GM19099 (cell line): ENCODE measurements around the gene CHMP4B.

Experiments used
- POLR2A ChIP-seq: IDR thresholded peaks from 3 replicates; pipeline ENCODE4 v1.6.1; 2011; ENCODE audit warnings: low read depth; ENCODE audit not compliant: insufficient read length; ENCODE audit errors: extremely low read depth

CHMP4B gene

DNA sequence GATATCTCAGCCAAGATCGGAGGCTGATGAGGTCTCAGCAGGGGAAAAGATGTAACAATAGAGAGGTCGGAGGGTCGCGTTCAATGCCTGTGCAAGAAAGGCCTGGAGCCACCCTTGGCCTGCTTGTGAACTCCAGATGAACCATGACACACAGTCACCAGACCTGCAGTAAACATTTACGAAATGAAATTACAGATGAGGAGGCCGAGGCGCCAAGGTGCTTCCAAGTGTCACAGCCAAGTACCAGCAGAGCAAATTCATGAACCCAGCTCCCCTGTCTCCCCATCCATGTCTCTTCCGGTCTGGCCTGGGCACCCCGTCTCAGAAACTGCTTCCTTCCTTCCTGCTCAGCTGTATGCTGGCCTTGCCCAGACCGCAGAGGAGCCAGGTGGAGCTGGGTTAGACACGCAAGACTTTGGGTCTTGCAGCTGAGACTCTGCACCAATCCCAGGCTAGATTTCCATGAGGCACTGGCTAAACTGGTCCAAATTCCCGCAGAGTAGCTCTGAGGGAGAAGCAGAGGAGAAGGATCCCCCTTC is 48.1 kb downstream of the CHMP4B start:
- TF ChIP-seq POLR2A: no peak

- TF ChIP-seq POLR2A: no peak
These were observed 48.6 kb downstream of the CHMP4B start for GRCh38 chr20:33859751-33860150.

- TF ChIP-seq POLR2A: no peak
These were observed 50.3 kb downstream of the CHMP4B start for GRCh38 chr20:33861458-33861857.

DNA sequence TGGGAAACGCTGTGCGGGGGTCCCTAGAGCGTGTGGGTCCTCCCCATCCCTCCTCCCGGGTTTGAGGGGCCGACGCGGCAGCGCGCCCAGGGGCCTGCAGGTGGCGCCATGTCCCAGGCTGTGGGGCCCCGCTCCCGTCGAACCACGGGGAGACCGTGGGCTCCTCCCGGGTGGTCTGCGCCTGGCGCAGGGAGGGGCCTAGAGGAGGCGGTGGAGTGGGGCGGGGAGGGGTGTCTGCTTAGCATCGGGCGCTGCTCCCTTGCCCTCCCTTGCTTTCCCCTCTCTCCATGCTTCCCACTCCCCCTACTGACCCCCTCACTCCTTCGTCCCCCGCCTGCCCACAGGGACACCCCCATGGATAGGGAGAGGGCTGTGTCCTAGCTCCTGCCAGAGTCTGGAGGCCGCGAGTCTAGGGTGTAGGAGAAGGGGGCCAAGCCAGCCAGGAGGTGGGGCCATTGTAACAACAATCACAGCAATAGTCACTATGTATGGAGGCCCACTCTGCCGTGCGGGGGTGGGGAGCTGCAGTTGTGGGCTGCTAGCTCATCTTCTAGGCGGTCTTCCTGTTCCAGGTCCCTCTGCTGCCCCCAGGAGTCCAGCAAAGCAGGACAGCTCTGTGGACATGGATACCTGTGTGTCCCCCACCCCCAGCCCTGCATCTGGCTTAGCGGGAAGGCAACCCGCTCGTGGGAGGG is 51.7 kb downstream of the CHMP4B start:
- no peak for TF ChIP-seq POLR2A

DNA sequence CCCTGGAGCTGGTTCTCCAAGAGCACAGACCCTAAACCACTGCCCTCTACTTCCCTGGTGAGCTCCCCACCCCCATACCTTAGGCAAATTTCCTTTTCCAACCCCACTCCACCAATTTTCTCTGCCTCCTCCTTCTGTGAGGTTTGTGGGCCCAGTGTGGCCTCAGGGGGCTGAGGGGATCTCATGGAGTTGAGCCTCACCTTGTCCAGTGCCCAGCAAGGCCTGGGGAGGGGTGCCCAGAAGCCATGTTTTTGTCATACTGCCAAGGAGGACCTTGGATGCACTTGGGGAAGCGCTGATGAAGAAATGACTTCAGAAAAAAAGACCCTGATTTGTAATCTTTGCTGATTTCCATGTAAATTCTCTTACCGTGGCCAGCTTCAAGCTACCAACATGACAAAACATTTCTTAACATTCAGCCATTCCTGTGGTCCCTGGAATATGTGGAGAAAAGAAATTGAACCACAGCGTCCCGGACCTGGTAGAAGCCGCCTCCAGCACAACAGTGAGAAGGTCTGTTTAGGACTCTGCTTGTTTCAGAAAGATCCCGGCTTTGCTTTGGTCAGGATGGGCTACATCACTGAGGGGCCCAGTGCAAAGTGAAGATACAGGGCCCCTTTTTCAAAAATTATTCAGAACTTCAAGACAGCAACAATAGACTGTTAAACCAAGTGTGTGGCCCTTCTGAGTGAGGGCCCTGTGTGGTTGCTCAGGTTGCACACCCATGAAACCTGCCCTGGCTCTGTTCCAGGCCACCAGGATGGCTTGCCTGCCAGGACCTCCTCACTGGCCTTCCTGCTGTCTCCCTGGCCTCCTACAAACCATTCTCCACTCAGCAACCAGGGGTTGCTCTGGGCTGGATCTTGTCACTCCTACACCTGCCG is 52.5 kb downstream of the CHMP4B start:
- TF ChIP-seq POLR2A: no peak

- TF ChIP-seq POLR2A: no peak
These were observed 53.3 kb downstream of the CHMP4B start for GRCh38 chr20:33864324-33864963.

DNA sequence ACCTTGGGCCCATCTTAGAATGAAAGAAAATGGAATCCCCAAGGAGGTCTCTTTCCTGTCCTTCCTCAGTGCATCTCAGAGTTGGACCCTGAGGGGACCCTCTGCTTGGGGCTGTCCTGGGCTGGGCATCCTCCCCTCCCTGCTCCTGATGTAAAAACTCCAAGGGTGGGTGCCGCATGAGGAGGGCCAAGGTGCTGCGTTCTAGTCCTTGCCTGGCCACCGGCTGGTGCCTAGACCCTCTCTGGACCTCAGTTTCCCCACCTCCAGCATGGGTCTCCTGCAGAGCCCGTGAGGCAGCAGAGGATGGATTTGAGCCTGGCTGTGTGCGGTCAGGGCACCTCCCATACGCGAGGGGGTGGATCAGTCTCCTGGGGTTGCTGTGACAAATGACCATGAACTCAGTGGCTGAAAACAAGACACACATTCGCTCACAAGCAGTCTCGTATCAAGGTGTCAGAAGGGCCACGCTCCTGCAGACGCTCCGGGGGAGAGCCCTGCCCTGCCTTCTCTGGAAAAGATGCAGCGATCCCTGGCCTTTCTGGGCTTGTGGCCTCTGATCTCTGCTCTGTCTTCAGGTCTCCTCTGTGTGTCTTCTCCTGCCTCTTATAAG is 54.7 kb downstream of the CHMP4B start:
- TF ChIP-seq POLR2A: no peak

DNA sequence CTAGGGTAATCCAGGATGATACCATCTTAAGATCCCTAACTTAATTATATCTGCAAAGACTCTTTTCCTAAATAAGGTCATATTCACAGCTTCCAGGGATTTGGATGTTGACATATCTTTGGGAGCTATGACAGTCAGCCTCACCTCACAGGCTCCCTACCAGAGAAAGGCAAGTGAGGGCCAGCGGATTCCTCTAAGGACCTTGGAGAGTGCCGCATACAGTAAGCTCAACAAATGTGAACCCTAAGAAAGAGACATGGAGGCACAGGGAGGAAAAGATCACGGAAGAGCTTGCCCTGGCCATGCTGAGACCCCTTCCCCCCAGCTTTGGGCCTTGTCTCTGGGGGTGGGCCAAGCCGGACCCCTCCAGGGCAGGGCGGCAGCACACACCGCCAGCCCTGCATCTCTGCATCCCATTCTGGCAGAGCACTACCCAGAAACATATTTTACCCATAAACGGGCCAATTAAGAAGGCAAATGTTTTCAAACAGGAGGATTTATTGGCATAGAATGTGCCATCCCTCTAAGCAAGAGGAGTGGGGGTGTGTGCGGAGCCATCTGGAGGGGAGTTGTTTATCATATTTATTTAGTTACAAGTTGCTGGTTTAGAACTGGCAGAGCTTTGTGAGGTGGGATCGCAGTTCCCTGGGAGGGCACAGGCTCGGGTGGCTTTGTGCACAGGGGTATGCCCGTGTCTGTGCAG is 55.4 kb downstream of the CHMP4B start:
- no peak for TF ChIP-seq POLR2A

DNA sequence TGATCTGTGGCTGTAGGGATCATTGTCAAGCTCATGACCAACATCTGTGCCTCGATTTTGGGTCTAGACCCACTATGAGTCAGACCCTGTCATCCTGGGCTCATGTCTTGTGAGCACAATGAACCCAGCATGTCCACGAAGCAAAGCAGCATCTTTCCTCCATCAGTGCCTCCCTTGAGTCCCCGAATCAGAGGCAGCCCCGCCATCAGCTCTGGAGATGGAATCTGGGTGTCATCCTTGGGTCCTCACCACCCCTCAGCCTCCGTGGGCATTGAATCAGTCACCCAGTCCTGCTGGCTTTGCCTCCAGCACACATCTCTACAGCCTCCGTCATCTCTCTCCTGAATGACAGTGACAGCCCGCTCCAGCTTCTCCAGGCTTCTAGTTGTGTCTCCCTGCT is 56.9 kb downstream of the CHMP4B start:
- TF ChIP-seq POLR2A: no peak

DNA sequence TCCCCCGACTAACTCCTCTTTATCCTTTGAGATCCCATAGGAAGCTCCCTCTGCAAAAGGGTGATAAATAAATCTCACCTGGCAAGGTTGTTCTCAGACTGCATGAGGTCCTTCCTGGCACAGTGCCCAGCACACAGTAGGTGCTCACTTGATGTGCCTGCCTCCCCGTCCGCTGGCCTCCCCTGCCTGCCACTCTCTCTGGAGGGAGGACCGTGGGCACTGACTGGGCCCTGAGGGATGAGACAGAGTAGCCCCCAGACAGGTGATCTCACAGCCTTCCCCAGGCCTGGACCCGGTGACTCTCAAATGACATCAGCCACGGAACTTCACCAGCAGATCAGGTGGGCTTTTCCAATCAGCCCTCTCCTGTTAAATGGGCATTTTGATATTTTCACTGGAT is 57.4 kb downstream of the CHMP4B start:
- no peak for TF ChIP-seq POLR2A

DNA sequence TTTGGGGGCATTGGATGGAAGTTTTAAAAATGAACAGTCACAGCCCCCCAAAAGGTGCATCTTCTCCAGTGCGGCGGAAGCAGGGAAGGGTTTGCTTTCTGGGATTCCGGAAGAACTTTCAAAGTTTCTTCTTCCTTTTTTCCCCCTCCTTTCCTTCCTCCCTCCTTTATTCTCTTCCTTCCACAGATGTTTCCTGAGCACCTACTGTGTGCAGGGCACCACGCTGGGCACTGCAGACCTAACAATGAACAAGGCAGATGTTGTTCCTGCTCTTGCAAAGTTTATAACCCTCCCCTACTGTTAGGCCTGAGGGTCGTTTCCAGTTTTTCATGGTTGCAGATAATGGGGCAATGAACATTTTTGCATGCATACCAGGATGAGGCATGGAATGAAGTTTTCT is 58.1 kb downstream of the CHMP4B start:
- no peak for TF ChIP-seq POLR2A

GRCh38 chr20:33871362-33871761 is 60.2 kb downstream of the CHMP4B start:
- TF ChIP-seq POLR2A: no peak

DNA sequence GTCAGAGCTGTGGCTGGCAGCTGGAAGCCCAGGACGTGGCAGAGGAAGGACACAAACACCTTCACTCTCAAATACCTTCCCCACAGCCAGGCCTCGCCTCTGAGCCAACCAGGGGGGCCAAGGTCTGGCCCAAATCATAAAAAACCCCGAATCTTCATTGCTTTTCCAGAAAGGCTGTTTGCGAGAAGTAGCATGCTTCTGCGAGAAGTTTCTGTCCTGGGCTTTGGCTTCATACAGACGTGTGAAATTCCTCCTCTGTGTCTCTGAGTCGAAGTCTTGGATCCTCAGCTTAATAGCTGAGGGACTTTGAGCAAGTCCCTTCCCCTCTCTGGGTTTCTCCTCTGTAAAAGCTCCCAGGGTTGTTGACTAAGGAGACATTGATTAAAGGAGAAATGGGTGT is 63.0 kb downstream of the CHMP4B start:
- TF ChIP-seq POLR2A: no peak

GRCh38 chr20:33875055-33875454 is 63.9 kb downstream of the CHMP4B start:
- TF ChIP-seq POLR2A: no peak
